Measurements from ENCODE around the gene ARID5A.
"Not testable (repeated sequence)": the region's sequence is repeated elsewhere in the genome, so short reads cannot be mapped to it uniquely, and the experiment has no call there.

ARID5A gene

GRCh38 chr2:96538487-96539214, 2.1 kb downstream of the ARID5A start:
- DNase-seq (ENCODE audit: low read depth in 3 of 3, low spot score in 1 of 3), result peak; percentile 73 to 77 (median 75)

GRCh38 chr2:96539215-96539920, 2.8 kb downstream of the ARID5A start:
- no peak for DNase-seq (ENCODE audit: low read depth in 3 of 3, low spot score in 1 of 3)

- no peak for DNase-seq (ENCODE audit: low read depth in 3 of 3, low spot score in 1 of 3)
Measured at GRCh38 chr2:96540136-96540535, 3.6 kb downstream of the ARID5A start.

GRCh38 chr2:96541398-96542152, 5.0 kb downstream of the ARID5A start:
- no peak for DNase-seq (ENCODE audit: low read depth in 3 of 3, low spot score in 1 of 3)

- DNase-seq (ENCODE audit: low read depth in 3 of 3, low spot score in 1 of 3), result no peak
Measured at GRCh38 chr2:96542357-96542977, 5.9 kb downstream of the ARID5A start.

GRCh38 chr2:96546321-96546720, 9.8 kb downstream of the ARID5A start:
- DNase-seq (ENCODE audit: low read depth in 3 of 3, low spot score in 1 of 3), result no peak

GRCh38 chr2:96546797-96547196, 10.2 kb downstream of the ARID5A start:
- no peak for DNase-seq (ENCODE audit: low read depth in 3 of 3, low spot score in 1 of 3)

- no peak for DNase-seq (ENCODE audit: low read depth in 3 of 3, low spot score in 1 of 3)
Measured at GRCh38 chr2:96547203-96547641, 10.7 kb downstream of the ARID5A start.

- DNase-seq (ENCODE audit: low read depth in 3 of 3, low spot score in 1 of 3), result no peak
Measured at GRCh38 chr2:96547731-96548171, 11.2 kb downstream of the ARID5A start.

- DNase-seq (ENCODE audit: low read depth in 3 of 3, low spot score in 1 of 3), result no peak
Measured at GRCh38 chr2:96548558-96549465, 12.3 kb downstream of the ARID5A start.

GRCh38 chr2:96549466-96549785, 12.9 kb downstream of the ARID5A start:
- DNase-seq (ENCODE audit: low read depth in 3 of 3, low spot score in 1 of 3), result no peak

- no peak for DNase-seq (ENCODE audit: low read depth in 3 of 3, low spot score in 1 of 3)
Measured at GRCh38 chr2:96549967-96550786, 13.6 kb downstream of the ARID5A start.

- DNase-seq (ENCODE audit: low read depth in 3 of 3, low spot score in 1 of 3), result no peak
Measured at GRCh38 chr2:96550787-96551604, 14.4 kb downstream of the ARID5A start.

- DNase-seq (ENCODE audit: low read depth in 3 of 3, low spot score in 1 of 3), result no peak
Measured at GRCh38 chr2:96551605-96552314, 15.2 kb downstream of the ARID5A start.

- no peak for DNase-seq (ENCODE audit: low read depth in 3 of 3, low spot score in 1 of 3)
Measured at GRCh38 chr2:96552315-96553175, 16.0 kb downstream of the ARID5A start.

- DNase-seq (ENCODE audit: low read depth in 3 of 3, low spot score in 1 of 3), result no peak
Measured at GRCh38 chr2:96553176-96553956, 16.8 kb downstream of the ARID5A start.

GRCh38 chr2:96553957-96554292, 17.4 kb downstream of the ARID5A start:
- not testable (repeated sequence) for DNase-seq (ENCODE audit: low read depth in 3 of 3, low spot score in 1 of 3)
